HS-5 (cell line): ENCODE results near the gene LRRC4C.

Experiments
- DNase-seq: peaks from one replicate; pipeline ENCODE4 v3.0.0-alpha.2; 2012; ENCODE audit warnings: low read depth

LRRC4C gene

DNA sequence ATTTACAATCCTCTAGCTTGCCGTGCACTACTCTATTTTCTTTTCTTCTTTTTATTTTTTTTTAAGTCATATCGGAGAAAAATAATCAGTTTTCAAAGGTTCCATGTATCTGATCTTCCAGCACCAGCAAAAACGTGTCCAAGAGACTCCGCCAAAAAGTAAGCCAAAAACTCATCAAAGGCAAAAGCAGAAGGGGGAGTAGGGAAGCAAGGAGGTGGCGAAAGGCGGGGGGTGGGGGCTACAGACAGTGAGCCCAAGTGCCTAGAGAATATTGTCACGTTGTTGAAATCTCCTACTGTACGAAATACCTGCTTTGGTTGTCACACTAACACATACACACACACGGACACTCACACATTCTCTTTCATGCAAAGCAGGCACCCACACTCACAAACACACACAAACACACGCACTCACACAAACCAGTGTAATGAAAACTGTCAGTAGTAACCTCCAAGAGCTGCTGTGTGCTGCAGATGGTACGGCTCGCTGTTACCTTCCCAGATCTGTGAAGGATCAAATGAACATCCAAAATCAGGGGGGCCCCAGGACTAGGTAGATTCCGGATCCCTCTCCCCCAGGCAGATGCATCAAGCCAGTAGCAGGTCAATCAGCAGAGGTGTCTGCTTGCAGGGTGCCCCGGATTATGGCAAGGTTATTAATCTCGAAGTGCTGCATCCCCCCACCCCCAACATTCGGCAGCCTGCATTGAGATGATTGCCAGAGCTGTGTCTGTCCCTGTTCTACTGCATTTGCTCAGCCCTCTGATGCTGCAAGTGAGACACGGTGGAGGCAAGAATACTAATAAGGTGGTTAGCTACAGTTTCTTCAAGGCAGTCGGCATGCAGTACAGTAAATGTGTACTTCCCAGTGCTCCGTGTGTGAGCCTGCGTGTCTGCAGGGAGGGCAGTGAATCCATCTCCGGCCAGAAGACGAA, at the start of gene LRRC4C:
TSS of gene LRRC4C (minus strand) at position 188 of the 937 bp plus-strand sequence.
- DNase-seq: no peak

DNA sequence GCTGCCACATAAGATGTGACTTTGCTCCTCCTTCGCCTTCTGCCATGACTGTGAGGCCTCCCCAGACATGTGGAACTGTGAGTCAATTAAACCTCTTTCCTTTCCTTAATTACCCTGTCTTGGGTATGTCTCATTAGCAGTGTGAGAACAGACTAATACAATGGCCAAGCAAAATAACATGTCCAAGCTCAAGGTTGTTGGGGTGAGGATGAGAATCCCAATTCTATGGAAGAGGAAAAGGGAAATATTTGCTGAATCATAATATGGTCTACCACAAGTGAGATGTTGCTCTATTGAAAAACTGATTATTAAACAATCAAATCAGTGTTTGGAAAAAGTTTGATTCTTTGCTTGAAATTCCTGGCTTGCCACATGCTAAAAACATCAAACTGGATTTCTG, 48.7 kb upstream of the LRRC4C start:
- no peak for DNase-seq

DNA sequence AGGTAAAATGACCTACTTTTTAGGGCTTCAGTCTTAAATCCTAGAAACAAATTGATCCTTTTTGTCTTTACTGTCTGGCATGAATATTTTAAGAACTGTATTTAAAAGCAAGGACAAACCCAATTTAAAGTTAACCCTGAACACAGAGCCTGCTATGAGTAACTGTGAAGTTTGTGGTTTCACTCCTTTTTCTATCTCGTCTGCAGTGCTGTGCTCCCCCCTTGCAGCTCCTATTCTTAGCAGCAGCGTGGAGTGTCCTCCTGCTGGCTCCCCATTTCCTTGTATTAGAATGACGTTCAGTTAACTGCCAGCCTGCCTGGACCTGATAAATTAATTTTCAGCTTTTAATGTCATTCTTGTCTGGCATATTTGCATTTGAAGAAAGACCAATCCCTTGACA, 40.0 kb upstream of the LRRC4C start:
- no peak for DNase-seq

DNA sequence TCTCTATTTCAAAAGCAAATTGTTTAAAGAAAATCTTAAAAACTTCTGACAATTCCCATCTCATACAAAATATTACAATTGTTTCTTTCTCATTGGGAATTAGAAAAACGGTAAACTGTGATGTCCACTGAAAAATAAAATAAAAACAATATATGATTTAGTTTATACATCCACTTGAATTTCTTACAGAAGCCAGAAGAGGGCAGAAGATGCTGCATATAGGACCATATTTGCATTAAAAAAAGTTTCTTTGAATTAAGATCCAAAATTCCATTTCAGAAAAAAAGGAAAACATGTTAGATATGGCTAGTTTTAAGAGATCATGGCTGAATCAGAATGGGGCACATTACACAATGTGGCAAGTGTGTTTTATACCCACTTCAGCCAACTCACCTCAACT, 39.3 kb upstream of the LRRC4C start:
- DNase-seq: no peak

DNA sequence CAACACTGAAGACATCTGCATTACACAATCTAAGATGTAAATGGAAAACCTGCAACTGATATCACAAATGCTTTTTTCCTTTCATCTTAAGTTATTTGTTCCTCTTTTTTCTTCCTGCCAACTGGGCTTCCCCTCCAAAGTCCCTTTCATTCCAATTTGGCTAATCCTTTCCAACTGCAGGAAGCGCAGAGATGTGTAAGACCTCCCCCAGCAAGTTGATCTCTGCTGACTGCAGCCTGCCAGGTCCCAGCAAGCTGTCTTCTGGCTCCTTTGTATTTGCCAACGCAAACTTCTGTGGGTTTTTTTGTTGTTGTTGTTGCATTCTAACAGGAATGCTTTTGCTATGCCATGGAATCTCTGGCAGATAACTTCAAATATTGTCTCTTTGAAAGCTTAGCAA, 38.5 kb upstream of the LRRC4C start:
- no peak for DNase-seq

DNA sequence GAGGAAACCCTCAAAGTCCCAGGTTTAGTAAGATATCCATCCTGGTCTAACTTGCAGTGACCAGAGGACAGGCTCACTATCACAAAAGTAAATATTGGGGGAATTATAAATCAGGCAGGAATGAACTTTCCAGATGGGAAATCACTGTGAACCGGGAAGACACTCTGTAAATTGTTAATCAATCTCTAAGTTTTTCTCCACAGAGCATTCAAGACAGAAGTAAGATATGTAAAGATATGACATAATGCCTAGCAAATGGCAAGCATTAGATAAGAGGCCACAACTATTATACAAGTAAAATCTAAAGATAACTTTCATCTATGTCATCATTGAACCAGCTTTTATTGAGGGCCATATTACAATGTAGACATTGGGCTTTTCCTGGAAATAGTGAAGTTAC, 35.3 kb upstream of the LRRC4C start:
- no peak for DNase-seq

DNA sequence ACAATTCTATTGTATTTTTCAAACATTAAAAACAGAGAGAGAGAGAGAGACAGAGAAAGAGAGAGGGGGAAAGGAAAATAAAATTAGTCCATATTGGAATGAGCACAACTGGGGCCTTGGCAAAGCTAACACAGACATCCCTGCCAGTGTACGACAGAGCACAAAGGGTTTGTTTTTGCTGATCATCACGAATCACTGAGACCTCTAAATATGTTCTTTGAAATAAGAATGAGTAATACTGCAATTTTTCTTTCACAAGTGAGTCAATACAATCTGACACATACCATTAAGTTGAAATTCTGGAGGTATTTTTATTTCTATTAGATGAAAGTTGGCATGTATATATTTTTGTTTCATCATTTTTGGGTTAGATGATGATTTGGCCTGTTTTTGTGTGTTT, 27.0 kb upstream of the LRRC4C start:
- DNase-seq: no peak

DNA sequence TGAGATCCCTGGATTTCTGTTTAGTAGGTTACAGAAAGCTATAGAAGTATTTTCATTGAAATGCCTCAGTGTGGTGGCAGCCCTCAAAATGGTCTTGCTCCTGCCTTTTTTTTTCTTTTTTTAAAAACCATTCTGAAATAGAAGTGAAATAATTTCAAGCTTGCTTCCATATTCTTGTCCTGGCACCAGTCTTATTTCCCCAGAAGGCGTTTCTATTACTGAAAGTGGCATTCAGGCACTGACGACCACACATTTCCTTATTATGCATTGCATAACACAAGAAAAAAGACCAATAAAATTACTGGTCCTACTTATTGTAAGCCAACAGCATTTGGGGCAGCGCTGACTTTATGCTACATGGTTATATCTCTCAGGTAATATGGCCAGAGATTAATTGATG, 24.5 kb upstream of the LRRC4C start:
- DNase-seq: no peak

DNA sequence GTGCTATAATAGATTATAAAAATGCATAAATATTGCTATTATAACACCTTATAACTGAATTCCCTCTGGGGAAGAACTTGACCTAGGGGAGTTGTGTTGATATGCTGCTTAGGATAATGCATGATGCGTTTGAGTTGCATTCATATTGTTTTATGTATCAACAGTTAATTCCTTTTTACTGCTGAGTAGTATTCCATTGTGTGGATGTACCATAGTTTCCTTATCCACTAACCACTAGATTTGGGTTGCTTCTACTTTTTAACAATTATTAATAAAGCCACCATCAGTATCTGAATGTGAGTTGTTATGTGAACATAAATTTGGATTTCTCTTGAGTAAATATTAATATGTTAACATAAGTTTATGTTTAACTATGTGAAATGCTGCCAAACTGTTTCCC, 19.7 kb upstream of the LRRC4C start:
- DNase-seq: no peak

DNA sequence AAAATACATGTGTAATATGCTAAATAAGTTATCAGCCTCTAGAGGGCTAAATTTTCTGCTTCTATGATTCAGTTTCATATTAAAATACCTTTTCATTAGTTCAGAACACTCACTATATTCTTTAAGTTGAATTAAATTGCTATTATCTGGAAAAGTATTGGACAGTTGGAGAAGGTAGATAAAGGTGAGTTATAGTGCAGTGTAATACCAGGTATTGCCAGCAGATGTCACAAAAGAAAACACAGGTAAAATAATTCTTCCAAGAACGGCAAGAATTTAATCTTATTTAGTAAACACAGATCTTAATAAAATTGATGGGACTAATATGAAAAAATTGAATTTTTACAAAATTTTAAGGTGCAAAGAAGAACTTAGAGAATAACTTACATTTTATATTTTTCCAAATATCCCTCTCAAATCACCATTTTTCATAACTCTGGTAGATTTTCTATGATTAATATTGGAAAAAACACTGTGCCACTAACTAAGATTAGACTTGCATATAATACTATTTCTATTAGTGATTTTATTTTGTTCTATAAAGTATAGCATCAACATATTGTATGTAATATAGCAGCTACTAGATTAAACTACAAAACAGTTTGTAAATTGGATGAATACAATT, 1.7 kb upstream of the LRRC4C start:
- no peak for DNase-seq

DNA sequence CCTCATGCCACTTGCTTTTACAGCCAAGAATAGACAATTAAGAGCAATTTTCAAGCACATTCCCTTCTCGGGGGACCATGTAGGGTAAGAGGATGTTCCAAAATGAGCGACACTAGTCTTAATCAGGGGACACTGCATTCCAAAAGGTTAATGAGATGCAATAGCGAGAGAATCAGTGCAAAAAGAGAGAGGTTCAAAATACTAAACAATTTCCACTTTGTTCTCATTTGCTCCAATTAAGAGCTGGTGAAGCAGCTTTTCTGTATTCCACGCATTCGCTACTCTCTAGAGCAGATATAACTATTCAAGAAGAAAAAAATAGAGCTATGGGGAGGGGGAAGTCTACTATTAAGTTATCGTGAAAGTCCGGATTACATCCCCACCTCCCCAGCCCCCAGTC, 811 bp downstream of the LRRC4C start:
- no peak for DNase-seq

DNA sequence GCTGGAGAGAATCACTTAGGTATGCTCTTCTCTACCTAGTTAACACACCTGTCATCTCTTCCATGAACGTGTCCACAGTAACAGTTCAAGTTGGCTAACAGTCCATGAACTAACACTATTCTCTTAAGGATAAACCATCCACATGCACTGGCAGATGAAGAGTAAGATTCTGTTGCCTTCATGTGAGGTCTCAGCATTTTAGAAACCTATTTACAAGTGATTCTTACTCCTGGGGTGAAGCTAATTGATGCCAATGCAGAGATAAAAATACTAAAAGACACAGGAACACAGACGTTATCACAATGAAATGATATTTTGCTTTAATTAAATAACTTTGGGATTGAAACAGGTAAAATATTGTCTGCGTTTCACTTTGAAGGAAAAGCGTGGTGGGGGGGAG, 1.3 kb downstream of the LRRC4C start:
- no peak for DNase-seq

DNA sequence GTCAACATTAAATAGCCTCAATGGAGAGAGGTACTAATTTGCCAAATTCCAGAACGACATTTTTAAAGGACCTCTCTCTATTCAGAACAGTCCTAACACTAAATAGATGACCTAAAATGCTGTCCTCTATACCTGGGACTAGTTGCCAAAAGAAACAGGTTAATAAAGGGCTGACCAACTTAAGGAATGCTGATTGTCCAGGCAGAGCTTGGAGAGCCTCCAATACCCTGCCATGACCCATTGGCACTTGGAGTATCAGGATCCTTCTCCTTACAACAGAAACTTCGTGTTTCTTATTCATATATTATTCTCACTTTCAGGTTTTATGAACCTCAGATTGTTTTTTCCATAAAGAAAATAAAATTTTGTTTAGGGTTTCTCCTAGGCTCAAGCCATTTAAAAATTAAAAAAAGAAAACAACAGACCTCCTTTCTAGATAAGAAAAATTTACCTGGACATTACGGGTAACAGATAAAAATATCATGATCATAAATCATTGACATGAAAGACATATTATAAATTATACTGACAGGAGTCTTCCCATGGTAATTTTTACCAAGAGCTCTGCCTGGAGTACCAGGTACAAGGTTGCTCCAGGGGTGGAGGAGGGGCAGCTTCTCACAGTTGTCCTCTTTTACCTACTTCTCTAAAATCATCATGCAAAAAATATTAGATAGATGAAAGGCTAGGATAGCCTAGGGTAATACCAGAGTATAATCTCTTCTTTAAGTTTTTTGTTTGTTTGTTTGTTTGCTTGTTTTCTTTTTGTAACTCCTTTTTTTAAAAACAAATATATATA, 2.0 kb downstream of the LRRC4C start:
- DNase-seq: no peak

DNA sequence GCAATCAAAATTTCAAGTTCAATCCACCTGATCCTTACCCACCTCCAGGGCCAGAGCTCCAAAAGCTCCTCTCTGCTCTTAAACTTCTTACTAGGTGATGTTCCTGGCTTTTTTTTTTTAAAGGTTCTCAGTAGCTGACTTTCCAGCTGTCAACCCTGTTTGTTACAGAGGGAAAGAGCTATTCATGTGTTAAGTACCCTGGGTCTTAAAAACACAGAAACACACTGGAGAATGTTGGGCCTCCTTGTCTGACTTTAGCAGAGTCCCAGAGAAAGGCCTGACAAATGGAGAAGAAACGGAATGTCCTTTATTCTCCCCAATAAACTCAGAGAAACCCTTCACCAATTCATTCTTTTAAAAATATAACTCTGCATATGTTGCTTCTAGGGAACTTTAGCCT, 3.2 kb downstream of the LRRC4C start:
- no peak for DNase-seq

DNA sequence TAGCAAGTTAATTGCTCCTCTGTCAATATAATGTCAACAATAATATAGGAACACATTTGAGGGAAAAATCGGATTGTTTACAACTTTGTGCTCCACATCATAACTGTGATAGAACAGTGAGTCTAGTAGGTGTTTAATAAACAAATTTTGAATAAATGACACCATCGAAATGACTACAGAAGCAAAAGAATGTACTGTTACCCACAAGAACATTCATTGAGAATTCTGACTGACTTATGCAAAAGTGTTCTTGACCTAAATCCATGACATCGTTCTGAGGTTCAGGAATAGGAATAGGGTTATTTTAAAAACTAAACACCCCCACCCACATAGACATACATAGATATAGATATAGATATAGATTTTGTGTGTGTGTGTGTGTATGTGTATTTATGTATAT, 8.4 kb downstream of the LRRC4C start:
- DNase-seq: no peak

DNA sequence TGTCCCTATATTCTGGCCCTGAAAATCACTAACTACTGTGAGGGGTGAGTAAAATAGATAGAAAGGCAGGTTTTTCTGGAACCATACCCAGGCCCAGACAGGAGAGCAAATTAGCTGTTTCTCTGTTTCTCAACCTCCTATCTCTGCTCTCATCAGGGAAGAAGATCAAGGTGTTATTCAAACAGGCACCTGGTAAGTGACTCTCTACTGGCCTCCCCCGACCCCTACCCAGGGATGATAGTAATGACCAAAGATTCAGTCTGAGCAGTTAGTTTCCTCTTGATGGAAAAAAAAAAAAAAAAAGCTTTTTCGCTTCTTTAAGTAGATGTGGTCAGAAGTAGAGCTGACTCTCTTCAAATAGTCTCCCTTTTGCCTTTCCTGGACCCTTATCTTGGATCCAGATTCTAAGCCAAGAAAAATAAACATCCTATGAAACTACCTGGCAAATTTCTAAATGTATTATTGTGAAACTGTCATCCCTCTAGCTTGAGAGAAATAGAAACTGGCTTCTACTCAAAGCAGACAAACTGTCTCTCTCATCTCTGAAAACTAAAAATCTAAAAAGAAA, 9.9 kb downstream of the LRRC4C start:
- DNase-seq: no peak

DNA sequence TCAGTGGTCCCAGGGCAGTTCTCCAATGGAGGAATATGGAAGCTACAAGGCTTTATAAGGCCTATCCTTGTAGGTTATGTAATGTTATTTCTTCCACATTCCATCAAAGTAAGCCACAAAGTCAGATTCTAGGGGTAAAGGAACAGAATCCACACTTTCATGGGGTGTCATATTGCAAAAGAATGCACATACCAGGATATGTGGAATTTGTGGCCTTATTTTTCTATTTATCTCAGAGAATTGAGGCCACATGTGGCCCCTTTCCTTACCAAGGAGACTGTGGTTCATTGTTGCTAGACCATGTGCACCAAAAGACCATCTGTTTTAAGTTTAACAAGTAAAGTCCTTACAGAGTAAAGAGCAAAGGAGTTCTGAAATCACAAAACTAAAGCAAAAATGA, 12.9 kb downstream of the LRRC4C start:
- DNase-seq: no peak

DNA sequence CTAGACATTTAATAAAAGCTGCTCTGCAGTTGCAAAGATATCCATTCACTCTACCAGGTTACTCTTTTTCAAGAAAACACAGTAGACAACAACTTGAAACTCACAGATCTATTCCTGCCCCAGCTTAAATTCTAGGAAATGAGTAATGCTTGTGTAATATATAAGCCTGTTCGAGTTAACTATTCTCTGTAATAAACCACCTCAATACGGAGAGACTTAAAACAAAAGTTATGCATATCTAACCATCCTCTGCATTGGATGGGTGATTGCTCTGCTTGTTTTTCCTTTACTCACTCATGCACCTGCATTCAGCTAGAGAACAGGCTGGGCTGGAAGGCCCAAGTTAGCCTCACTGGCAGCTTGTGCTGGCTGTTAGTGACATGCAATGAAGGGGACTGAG, 13.3 kb downstream of the LRRC4C start:
- DNase-seq: no peak

DNA sequence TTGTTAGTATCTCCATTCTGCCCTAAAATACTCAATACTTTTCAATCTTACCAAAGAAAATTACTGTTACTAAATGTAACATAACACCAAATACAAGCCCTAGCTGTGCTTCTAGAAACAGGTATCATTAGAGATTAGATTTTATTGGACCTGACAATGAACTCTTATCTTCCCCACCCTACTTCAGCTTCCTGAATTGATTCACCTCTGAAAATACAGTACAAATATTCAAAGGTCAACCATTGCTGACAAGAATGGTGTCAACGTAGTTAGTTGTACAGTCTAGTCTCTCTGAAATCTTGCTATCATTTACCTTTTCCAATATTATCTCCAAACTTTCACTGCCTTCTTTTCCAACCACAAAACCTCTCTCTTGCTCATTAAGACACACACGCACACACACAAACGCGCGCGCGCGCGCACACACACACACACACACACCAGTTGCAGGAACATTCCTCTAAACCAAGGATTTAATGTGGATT, 22.4 kb downstream of the LRRC4C start:
- DNase-seq: no peak

DNA sequence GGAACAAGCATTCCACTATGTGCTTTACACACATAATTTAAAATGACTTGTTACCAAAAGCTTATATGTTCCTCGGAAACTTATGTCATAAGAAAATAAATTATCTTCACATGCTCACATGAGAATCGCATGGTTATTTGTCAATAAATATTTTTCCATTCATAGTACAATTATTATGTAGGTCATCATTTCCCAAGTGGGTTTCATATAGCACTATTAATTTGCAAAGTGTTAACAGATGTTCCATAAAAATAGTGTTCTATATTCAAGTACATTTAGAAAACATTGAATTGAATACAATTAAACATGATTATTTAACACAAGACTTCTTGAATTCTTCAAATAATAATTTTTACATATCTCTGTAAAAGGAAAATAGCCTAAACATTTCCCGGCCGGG, 23.9 kb downstream of the LRRC4C start:
- DNase-seq: no peak

DNA sequence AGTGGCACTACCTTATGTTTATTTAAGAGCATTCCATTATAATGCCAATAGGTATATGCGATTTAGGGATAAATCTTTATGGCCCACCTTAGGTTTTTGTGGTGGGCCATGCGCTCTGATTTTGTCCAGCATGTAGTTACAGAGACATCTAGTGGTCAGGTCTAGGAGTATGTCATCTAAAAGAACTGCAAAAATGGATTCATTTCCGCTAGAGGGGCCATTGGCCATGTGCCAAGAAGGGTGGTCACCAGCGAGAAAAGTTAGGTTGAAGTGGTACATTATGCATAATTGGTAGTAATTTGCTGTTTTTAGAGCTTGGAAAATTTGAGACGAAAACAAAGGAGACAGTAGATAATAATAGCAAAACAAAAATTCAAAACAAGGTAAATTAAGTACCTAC, 27.7 kb downstream of the LRRC4C start:
- DNase-seq: no peak

DNA sequence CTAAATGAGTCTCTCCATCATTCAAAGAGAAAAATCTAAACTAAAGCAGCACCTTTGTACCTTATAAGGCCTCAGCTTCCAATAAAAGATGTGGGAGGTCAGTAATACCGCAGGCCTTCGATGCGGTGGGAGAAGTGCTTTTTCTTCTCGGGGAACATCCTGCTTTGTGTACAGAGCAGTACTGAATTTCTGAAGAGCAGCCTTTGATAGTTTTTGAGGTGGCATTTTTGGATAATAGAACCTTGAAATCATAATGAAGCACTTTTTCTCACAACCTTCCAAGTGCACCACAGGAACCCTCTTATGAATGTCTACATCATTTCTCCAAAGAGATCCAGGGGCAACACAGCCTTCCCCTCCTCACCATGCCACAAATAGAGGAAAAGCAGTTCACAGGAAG, 39.6 kb downstream of the LRRC4C start:
- DNase-seq: no peak
